ENCODE data around the gene SYNE2.

The SYNE2 gene

DNA sequence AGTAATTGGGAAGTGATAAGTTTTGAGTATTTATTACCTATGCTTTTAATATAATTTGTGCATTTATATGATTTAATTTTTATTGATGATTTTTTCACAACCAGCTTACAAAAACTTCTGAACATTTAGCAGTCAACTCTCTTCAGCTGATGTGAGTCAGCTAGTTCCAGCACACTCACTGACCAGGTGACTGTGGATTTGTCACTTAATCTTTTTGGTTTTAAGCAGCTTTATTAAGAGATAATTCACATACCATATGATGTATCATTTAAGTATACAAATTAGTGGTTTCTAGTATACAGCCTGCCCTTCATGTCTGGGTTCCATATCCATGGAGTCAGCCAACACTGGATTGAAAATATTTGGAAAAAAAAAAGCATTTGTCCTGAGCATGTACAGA lies 103.5 kb downstream of the SYNE2 start:
- DNase-seq (ENCODE audit: low read depth), result peak; percentile 39

DNA sequence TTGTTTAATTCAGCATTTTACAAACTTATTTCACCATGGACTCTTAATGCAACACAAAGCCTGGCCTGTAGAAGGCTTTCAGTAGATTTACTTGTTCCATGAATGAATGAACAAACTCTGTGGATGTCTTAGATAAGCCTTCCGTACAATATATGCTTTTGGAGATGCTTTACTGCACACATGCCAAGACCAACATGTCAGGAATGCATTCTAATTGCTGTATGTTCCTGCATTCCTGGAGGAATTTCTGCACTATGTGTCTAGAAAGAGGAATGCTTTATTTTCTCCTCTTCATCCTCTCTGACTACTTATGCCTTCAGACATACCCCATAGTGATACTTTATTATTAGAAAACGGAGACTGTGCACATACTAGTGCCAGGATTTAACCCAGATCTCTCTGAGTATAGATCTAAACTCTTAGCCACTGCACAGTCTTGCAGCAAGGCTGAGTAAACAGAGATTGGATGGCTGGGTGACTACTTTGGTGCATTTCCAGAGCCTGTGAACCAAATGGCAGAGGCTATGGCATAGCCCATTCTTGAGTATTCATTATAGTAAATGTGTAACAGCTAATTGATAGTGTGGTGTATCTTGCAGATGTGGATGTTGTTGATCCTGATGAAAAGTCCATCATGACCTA lies 108.2 kb downstream of the SYNE2 start:
- peak; percentile 21 for DNase-seq (ENCODE audit: low read depth)

DNA sequence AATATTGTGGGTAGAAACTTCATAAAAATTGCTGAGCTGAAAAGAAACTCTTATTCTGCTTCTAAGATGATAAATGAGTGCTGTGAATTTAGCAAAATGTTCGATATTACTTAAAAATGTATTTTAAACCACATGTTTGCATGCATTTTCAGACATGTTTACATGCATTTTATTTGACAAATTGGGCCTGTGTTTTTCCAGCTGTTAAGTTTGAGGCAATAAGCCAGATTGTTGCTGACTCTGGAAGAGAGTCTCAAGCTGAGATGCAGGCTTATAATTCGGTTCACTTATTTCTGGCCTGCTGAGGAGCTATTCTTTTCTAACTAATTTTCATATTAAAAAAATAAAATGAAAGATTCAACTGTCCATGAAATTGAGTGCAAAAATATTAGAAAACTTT lies 110.1 kb downstream of the SYNE2 start:
- no peak for DNase-seq (ENCODE audit: low read depth)

DNA sequence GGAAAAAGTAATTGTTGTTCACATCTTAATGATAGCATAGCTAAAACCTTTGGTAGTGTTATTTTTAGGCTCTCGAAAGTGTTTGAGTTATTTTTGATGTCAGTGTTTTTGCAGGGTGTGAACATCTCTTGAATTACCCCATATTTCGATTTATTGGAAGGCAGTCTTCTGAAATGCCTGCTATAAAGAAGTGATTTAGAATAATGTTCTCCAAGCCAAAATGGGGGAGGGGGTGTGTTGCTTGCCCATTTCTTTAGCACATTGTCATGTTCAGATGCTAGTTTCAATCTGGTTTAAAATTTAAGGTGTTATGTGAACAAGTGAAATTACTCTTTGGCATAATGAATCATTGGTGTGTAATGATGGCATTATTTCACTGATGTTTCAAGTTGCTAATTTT lies 110.6 kb downstream of the SYNE2 start:
- no peak for DNase-seq (ENCODE audit: low read depth)

DNA sequence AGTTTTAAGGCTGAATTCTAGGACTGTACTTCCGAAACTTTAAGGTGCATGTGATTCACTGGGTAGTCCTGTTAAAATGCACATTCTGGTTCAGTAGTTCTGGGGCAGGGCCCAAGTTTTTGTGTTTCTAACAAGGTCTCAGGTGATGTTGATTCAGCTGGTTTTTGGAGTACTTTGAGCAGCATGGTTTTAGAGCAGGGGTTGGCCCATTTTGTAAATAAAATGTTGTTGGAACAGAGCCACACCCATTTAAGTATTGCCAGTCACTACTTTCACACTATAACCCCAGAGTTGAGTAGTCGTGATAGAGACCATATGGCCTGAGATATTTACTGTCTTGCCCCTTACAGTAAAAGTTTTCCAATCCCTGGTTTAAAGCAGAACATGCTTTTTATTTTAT lies 111.3 kb downstream of the SYNE2 start:
- DNase-seq (ENCODE audit: low read depth), result no peak

DNA sequence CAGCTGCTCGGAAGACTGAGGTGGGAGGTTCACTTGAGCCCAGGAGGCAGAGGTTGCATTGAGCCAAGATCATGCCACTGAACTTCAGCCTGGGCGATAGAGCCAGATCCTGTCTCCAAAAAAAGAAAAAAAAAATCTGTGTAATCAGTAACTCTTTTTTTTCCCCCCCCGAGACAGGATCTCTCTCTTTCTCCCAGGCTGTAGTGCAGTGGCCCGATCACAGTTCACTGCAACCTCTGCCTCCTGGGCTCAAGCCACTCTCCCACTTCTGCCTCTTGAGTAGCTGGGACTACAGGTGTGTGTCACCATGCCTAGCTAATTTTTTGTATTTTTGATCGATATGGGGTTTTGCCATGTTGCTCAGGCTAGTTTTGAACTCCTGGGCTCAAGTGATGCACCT lies 113.6 kb downstream of the SYNE2 start:
- DNase-seq (ENCODE audit: low read depth), result no peak

DNA sequence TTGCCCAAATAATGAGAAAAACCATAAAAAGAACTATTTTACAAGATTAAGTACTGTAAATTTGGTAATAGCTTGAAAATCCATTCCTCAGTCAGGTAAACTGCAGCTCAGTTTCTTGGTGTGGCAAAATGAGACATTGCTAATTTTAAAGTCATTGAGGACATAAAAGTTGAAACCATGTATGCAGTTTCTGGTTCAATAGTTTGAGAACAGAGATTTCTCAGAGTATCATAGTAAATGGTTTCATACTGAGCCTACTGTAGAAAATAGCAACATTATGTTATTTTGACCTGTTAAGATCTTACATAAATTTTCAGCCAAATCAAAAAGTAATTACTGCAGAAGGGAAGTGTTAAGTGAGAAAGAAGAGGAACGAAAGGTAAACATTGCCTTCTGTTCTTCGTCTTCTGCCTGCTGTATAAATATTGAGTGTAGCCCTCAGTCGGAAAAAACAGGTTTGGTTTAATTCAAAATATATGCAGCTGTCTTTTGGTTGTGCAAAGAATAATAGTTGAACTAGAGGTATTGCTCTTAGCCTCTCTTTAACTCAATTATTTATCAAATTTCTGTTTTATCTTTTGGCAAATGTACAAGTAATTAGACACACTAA lies 119.6 kb downstream of the SYNE2 start:
- no peak for DNase-seq (ENCODE audit: low read depth)

DNA sequence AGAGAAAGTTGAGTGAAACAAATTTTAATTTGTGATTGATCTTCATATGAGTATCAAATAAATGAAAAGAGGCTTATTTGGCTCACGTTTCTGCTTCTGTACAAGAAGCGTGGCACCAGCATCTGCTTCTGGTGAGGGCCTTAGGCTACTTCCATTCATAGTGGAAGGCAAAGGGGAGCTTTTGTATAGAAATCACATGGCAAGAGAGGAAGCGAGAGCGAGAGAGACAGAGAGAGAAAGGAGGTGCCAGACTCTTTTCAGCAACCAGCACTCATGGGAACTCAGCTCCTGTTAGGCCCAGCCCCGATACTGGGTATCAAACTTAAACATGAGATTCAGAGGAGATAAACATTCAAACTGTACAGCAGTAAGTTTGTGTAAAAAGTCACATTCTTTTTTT lies 121.4 kb downstream of the SYNE2 start:
- no peak for DNase-seq (ENCODE audit: low read depth)

DNA sequence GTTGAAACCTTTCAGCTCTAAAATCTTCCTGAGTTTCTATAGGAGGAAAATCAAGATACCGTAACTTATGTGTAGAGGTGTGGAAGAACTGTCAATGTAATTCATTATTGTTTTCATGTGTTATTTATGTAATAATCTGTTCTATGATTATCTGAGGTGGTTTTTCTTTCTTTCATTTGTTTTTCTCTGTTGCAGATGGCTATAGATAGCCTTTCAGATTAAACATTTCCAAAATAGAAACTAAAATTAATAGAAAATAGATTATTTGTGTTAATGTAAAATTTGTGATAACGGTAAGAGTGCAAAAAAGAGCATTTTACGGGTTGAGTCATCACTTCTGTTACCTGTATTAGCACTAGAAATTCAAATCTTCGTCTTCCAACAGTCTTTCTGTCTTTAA lies 128.8 kb downstream of the SYNE2 start:
- no peak for DNase-seq (ENCODE audit: low read depth)

DNA sequence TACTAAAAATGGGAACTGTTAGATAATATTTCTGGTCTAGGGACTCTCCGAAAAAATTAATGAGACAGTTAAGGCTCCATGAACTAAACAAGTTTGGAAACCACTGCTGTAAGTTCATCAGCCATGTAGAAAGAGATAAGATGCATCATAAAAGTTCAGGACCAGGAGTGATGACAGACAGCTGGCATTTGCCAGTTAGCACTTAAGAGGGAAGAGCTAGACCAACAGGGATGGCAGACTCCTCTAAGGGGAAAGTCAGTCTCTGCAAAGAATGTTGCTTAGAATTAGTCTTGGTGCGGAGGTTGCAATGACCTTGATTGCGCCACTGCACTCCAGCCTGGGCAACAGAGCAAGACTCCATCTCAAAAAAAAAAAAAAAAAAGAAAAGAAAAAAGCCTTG lies 129.4 kb downstream of the SYNE2 start:
- no peak for DNase-seq (ENCODE audit: low read depth)

DNA sequence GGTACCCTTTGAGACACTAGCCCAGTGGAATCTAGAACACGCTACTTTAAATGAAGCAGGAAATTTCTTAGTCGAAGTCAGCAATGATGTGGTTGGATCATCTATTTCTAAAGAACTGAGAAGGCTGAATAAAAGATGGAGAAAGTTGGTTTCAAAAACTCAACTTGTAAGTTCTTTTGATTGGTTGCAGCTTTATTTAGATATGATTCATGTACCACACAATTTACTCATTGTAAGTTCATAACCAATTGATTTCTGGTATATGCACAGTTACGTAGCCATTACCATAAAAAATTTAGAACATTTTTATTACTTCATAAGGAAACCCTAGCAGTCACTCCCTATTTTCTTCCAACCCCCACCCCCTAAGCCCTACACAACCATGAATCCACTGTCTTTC lies 129.8 kb downstream of the SYNE2 start:
- no peak for DNase-seq (ENCODE audit: low read depth)

DNA sequence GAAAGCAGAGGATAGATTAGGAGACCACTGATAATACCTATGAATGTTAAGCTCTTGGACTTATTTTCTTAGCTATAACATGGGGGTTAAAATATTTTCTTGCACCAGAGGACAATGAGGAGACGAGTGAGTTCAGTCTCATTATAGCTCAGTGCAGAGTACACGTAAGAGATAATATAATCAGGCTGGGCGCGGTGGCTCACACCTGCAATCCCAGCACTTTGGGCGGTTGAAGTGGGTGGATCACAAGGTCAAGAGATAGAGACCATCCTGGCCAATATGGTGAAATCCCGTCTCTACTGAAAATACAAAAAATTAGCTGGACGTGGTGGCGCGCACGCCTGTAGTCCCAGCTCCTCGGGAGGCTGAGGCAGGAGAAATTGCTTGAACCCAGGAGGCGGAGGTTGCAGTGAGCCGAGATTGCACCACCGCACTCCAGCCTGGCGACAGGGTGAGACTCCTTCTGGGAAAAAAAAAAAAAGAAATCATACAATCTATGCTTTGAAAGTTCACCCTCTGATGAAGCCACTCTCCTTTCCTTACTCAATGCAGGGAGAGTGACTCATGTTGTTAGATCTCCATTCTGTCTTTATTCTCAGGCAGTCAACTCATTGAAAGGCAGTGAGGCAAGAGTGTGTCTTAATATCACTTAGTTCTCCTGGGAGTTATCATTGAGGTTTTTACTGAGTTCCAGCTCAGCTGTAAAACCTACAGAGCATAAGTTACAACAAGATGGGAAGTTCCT lies 134.2 kb downstream of the SYNE2 start:
- peak; percentile 86 for DNase-seq (ENCODE audit: low read depth)

DNA sequence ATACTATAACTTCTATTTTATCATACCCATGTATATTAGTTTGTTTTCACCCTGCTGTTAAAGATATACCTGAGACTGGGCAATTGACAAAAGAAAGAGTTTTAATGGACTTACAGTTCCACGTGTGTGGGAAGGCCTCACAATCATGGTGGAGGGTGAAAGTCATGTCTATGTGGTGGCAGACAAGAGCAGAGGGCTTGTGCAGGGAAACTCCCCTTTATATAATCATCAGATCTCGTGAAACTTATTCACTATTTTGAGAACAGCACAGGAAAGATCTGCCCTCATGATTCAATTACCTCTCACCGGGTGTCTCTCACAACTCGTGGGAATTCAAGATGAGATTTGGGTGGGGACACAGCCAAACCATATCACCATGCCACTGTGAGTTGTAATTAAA lies 135.8 kb downstream of the SYNE2 start:
- DNase-seq (ENCODE audit: low read depth), result no peak

DNA sequence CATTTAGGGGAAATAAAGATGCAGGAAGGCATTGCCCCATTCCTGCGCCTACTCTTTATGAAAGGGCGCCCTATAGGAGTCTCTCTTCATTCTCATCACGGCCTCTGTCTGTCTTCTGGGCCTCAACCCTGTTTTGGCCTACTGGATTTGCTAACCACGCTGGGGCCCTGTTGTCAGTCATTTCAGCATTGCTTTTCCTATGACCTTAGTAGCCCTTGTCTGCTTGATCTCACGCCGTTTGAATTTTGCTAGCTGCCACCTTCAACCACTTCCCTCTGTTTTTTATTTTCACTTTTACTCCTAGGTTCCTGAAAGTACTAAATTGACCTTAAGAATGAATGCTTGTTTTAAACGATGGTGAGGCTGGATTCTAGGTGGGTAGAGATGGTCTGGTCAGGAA lies 139.0 kb downstream of the SYNE2 start:
- no peak for DNase-seq (ENCODE audit: low read depth)

DNA sequence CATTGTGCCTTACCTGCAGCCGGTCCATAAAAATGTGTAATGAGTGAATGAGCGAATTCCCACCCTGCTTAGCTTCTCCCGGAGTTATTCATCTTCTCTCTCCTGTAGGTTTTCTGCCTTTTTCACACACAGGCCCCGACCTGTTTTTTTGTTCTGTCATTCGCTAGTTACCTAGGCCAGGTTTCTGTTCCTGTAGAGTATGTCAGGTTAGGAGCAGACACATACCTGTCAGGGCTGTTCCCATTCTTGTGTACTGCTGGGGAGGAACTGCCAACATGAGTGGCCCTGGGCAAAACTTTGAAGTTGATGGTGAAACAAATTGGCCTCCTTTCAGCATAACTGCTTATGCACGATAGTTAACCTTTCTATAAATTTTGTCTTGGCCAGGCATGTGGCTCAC lies 140.1 kb downstream of the SYNE2 start:
- DNase-seq (ENCODE audit: low read depth), result no peak

DNA sequence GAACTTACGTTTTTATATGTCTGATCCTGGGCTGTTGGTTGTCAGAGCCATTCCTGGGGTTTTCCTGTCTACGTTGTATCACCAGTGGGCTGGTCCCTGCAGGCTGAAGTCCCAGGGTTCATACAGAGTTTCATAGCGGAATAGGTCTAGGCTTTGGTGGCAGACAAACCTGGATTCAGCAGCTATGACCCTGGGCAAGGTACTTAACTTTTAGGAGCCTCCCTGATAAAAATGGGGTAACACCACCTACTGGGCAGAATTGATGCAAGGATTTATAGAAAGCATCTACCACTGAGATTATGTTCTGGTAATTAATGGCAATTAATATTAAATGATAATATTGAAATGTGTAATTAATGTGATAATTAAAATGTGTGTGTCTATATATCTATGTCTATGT lies 141.2 kb downstream of the SYNE2 start:
- no peak for DNase-seq (ENCODE audit: low read depth)

DNA sequence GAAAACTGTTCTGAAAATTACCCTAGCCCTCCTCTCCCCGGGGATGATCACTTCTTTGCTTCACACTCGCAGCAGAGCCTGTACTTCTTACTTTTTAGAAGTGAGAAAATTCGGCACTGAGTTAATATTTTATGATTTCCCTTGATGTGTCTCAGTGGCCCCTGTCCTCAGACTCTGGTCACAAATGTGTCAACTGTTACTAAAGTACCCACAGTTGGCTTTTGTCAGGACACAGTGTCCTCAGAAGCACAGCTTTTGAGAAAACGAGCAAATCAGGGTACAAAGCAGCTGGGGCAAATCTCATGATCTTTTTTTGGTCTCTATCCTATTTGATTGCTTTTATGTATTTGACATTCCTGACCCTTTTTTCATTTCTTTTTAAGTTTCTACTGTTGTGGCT lies 142.5 kb downstream of the SYNE2 start:
- DNase-seq (ENCODE audit: low read depth), result no peak

DNA sequence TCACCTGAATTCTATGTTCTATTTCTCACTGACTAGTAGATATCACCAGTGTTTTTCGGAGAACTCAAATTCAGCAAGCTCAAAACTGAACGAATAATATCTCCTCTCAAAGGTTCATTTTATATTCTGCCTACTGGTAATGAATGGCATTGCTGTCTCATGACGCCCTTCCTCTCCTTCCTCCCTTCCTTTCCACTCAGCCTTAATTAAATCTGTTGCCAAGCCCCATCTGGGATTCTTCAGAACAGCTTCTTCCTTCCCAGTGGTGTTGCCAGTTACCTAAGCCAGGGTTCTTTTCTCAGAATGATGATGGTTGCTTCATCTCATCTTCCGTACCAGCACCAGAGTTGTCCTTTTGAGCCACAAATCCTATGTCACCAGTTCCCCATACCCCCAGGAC lies 143.2 kb downstream of the SYNE2 start:
- DNase-seq (ENCODE audit: low read depth), result no peak

DNA sequence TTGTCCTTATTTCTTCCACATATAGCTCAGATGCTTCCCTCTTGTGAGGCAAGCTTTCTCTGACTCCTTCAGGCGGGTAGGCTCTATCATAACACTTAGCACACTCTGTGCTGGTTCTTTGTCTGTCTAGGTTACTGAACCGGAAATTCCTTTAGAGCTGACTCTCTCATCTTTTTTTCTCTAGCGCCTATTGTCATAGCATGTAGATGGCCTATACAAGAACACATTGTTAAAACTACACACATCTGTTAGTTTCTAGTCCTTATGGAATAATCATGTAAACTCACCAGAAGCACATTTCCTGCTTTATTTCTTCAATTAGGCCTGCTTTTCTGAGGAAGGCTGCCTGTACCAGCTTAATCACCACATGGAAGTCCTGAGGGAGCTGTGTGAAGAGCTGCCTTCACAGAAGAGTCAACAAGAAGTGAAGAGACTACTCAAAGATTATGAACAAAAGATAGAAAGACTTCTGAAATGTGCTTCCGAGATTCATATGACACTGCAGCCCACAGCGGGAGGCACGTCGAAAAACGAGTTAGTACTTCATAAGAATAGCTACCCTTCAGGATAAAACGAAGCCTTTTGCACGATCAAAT lies 143.9 kb downstream of the SYNE2 start:
- no peak for DNase-seq (ENCODE audit: low read depth)

DNA sequence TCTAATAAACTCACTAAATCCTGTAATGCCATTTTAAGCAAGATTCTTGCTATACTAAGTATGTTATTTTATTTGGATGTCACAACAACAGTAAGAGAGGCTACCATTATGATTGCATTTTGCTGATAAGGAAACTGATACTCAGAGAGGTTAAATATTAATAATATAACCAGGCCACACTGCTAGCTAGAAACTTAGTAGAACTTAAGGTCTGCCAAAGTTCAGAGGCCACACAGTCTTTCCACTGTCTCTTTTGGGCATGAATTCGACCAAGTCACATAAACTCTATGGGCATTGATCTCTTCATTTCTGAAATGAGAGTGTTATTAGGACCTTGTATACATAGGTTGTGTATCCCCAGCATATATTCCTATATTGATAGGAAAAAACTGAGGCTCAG lies 147.9 kb downstream of the SYNE2 start:
- no peak for DNase-seq (ENCODE audit: low read depth)

DNA sequence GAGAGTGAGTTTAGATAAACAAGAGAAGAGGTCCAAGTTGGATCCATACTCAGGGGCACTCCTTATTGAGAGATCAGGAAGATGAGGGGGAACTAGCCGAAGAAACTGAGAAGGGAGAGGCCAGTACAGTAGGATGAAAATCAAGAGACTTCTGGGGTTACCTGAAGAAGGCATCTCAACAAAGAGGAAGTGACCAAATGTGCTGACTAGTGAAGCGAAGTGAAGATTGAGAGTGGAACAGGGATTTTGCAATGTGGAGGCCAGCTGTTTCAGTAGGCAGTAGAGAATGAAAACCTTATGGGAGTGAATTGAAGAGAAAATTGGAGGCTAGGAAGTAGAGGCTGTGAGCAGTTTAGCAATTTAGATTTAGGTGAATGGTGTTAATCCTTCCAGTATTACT lies 153.0 kb downstream of the SYNE2 start:
- no peak for DNase-seq (ENCODE audit: low read depth)

DNA sequence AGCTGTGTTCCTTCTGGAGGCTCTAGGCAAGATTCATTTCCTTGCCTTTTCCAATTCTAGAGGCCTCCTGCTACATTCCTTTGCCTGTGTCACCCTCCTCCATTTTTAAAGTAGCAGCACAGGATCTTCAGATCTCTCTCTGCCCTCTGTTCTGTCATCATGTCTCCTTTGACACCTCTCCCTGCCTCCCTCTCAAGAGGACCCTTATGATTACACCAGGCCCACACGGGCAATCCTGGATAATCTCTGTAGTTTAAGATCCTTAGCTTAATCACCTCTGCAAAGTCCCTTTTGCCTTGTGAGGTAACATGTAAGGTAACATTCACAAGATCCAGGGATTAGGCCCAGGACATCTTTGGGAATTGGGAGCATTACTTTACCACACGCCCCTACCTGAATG lies 155.2 kb downstream of the SYNE2 start:
- no peak for DNase-seq (ENCODE audit: low read depth)

DNA sequence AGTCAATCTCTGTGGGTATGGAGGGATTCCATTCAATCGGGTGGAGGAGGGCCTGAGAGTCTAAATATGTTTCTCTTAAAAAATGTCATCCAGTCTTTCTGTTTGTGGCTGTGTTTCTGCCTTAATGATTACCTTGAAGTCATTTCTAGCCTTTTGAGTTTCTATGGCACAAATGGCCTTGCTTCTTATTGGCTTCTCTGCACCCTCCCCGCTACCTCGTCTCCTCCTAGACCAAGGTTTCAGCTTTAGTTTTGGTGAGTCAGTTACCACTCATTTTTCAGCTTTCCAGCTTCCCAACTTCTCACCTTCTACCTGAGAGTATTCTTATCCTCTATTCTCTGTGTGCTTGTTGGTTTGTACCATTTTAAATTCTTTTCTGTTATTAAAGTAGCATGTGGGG lies 159.2 kb downstream of the SYNE2 start:
- DNase-seq (ENCODE audit: low read depth), result no peak
